Measurements from ENCODE around the gene TATDN2. TPM values are rescaled to one million over a fixed set of nuclear protein-coding genes. Genes with fewer than 3 reads are reported as not detected.

Gene TATDN2
- total and polyA plus RNA-seq, 2 experiments from 2014 or later: 4.8 to 19.1 TPM

GRCh38 chr3:10319804-10320203 lies 71.5 kb downstream of the TATDN2 start:
- Histone ChIP-seq H3K27me3 (ENCODE audit: insufficient read depth) (no peaks in the 10 kb centered on the region), H2AFZ (no peak overlapping the region), H3K79me2 (replicated peaks; ENCODE audit: insufficient read depth) (peaks cover 31% of the 10 kb centered on the region), H3K4me1 (ENCODE audit: insufficient read depth) (no peaks in the 10 kb centered on the region), H3K9me2 (ENCODE audit: insufficient read depth) (no peaks in the 10 kb centered on the region), H3K27ac (ENCODE audit: low read depth) (no peak overlapping the region), H3K4me2 (peak overlapping the region; percentile 99), H3K4me3 (peak overlapping the region; percentile 100), H4K20me1 (replicated peaks; ENCODE audit: insufficient read depth) (peaks cover 20% of the 10 kb centered on the region), H3K36me3 (ENCODE audit: insufficient read depth) (peaks cover 14% of the 10 kb centered on the region), H3F3A (replicated peaks; ENCODE audit: low read depth) (no peaks in the 10 kb centered on the region)
- H3K27me3 Mint-ChIP-seq (ENCODE audit: insufficient read depth, low read depth, poor library complexity): peaks cover 12% of the 10 kb centered on the region
- no peak for ATAC-seq
- no peak for DNase-seq (ENCODE audit: low spot score)
- TF ChIP-seq POLR2AphosphoS5 (IDR thresholded peaks at IDR 0.05; ENCODE audit: low read depth) (no peak), ETS1 (IDR thresholded peaks at IDR 0.05) (no peak), REST (IDR thresholded peaks at IDR 0.05; ENCODE audit: unreplicated experiment) (no peak), JUNB (IDR thresholded peaks at IDR 0.05; ENCODE audit: unreplicated experiment) (no peak), ZNF462 (CRISPR knock-in tag; IDR thresholded peaks at IDR 0.05) (no peak), EZH2 (IDR thresholded peaks at IDR 0.05; ENCODE audit: low read depth, unreplicated experiment) (no peak), NANOG (IDR thresholded peaks at IDR 0.05; ENCODE audit: borderline replicate concordance) (no peak), EZH2phosphoT487 (IDR thresholded peaks at IDR 0.05; ENCODE audit: unreplicated experiment) (no peak), CTCF (conservative IDR thresholded peaks at IDR 0.05; ENCODE audit: low read depth in 2 of 2) (no peak), ZNF114 (CRISPR knock-in tag; IDR thresholded peaks at IDR 0.05) (no peak)
- peak overlapping the region; percentile 94; the same call in 1 of the 2 replicates for H3K27ac Mint-ChIP-seq
- no peaks in the 10 kb centered on the region for H3K9me3 Mint-ChIP-seq
- peaks cover 5% of the 10 kb centered on the region for H3K4me1 Mint-ChIP-seq
- H3K4me3 Mint-ChIP-seq: peak overlapping the region; percentile 96
- H3K36me3 Mint-ChIP-seq (ENCODE audit: low read depth): peaks cover 36% of the 10 kb centered on the region

Data from GM23338 (cell line).